BLaER1 treated with 17β-estradiol and CSF1 and Interleukin-3, amounts not matched to agents 10 nM and 100 nM (cell line): ENCODE results near the gene C11orf86.

Experiments
- H3K27ac ChIP-seq, 11 experiments: shearing (Covaris generic); formaldehyde crosslinking; 2 replicates each; pipeline ENCODE4 v1.8.1; 2022
- H3K27me3 ChIP-seq, 11 experiments: shearing (Covaris generic); formaldehyde crosslinking; 2 replicates each; pipeline ENCODE4 v1.8.1; 2022
- H3K36me3 ChIP-seq, 11 experiments: shearing (Covaris generic); formaldehyde crosslinking; 2 replicates each; pipeline ENCODE4 v1.8.1; 2022
- H3K4me1 ChIP-seq, 10 experiments: shearing (Covaris generic); formaldehyde crosslinking; 2 replicates each; pipeline ENCODE4 v1.8.1; 2022
- H3K4me2 ChIP-seq, 11 experiments: shearing (Covaris generic); formaldehyde crosslinking; 2 replicates each; pipeline ENCODE4 v1.8.1; 2022
- H3K4me3 ChIP-seq, 10 experiments: shearing (Covaris generic); formaldehyde crosslinking; 2 replicates each; pipeline ENCODE4 v1.8.1; 2022
- H3K9ac ChIP-seq, 11 experiments: shearing (Covaris generic); formaldehyde crosslinking; 2 replicates each; pipeline ENCODE4 v1.8.1; 2022
- H3K9me3 ChIP-seq, 11 experiments: shearing (Covaris generic); formaldehyde crosslinking; replicated peaks in 1 of 11; 2 replicates each; pipeline ENCODE4 v1.8.1; 2022
- H4K20me1 ChIP-seq, 11 experiments: shearing (Covaris generic); formaldehyde crosslinking; 2 replicates each; pipeline ENCODE4 v1.8.1; 2022
- Cebpa-rat ChIP-seq, 11 experiments: shearing (Covaris generic); IDR thresholded peaks; 2 replicates each; pipeline ENCODE4 v1.8.1; 2022

C11orf86 gene, protein sequence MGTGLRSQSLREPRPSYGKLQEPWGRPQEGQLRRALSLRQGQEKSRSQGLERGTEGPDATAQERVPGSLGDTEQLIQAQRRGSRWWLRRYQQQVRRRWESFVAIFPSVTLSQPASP

GRCh38 chr11:66974724-66975404 is at the start of gene C11orf86:
Gene C11orf86 (plus strand): TSS chr11:66975304. CDS start chr11:66975363, 59 bp downstream.
- peak within 1 kb of the TSS in 6 of 11 experiments; percentile 17 to 43 (median 29); a peak in 5 of 22 replicates for H3K27ac ChIP-seq
- H3K27me3 ChIP-seq = no peaks in the 10 kb centered on the region
- peaks cover 0 to 8% (median 0%) of the 10 kb centered on the region in 11 experiments; a peak in 3 of 22 replicates for H3K36me3 ChIP-seq
- peaks cover 7 to 61% (median 34%) of the 10 kb centered on the region in 10 experiments for H3K4me1 ChIP-seq
- H3K4me2 ChIP-seq = peak within 1 kb of the TSS in 6 of 11 experiments; percentile 3 to 40 (median 21); a peak in 6 of 22 replicates
- peak within 1 kb of the TSS in 2 of 11 experiments; percentile 20 to 28; a peak in 1 of 22 replicates for H3K9ac ChIP-seq
- peaks cover 19 to 28% (median 26%) of the 10 kb centered on the region in 11 experiments for H3K9me3 ChIP-seq
- TF ChIP-seq Cebpa-rat (IDR thresholded peaks at IDR 0.05) = no peak
- no peaks in the 10 kb centered on the region for H4K20me1 ChIP-seq
- H3K4me3 ChIP-seq = no peak within 1 kb of the TSS

DNA sequence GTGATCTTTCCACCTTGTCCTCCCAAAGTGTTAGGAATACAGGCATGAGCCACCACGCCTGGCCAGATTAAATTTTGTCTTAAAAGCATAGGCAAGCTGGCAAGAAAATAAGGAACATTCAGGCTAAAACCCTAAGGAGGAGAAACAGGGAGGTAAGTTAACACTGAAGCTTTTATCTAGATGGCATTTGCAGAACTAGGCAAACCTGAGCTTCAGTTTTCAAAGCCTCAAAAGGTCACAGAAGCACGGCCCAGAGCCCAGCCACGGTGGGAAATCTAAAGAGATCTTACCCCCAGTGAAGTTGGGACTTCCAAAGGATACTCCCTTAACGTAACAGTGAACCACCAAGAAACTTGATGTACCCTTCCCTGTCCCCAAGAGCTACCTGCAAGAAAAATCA is 45.4 kb upstream of the C11orf86 start:
- H3K4me2 ChIP-seq = peak overlapping the region in 2 of 11 experiments; percentile 27 to 59; a peak in 3 of 22 replicates

DNA sequence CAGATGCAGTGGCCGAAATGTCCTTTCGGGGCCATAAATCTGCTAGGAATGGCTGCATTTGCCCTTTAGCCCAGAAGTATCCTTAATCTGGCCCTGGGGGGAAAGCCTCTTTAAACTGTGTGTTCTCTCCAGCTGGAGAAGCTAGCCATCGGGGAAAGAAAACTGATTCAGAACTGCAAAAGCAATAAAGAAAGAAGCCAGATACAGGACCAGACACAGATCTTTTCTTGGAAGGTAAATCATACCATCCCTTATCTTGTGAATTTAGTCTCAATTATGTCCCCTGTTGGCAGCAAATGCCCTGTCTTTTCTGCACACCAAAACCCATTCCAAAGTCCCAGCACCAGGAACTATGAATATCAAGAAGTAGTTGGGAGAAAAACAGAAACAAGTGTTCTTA is 42.6 kb upstream of the C11orf86 start:
- no peaks in the 10 kb centered on the region for H4K20me1 ChIP-seq
- no peaks in the 10 kb centered on the region for H3K9me3 ChIP-seq
- 0 out of 22 replicates have a peak overlapping the region, but pooled peaks of 1 of the 11 experiments have one; percentile 0 for H3K27ac ChIP-seq
- no peaks in the 10 kb centered on the region for H3K27me3 ChIP-seq
- H3K4me2 ChIP-seq = peak overlapping the region in 8 of 11 experiments; percentile 36 to 68 (median 48); a peak in 14 of 22 replicates
- H3K9ac ChIP-seq = no peak overlapping the region
- H3K4me3 ChIP-seq = no peak overlapping the region
- H3K4me1 ChIP-seq = peaks cover 11 to 30% (median 14%) of the 10 kb centered on the region in 10 experiments
- TF ChIP-seq Cebpa-rat (IDR thresholded peaks at IDR 0.05) = no peak
- no peaks in the 10 kb centered on the region; a peak in 1 of 22 replicates for H3K36me3 ChIP-seq

More for the DNA sequence above, 45.4 kb upstream of the C11orf86 start:
- H4K20me1 ChIP-seq = no peaks in the 10 kb centered on the region; a peak in 1 of 22 replicates
- no peak for TF ChIP-seq Cebpa-rat (IDR thresholded peaks at IDR 0.05)
- no peaks in the 10 kb centered on the region for H3K27me3 ChIP-seq
- peaks cover 11 to 26% (median 14%) of the 10 kb centered on the region in 10 experiments for H3K4me1 ChIP-seq
- no peaks in the 10 kb centered on the region; a peak in 1 of 22 replicates for H3K36me3 ChIP-seq
- H3K27ac ChIP-seq = no peak overlapping the region
- H3K9me3 ChIP-seq = peaks cover 0 to 8% (median 5%) of the 10 kb centered on the region in 11 experiments; a peak in 12 of 22 replicates
- H3K9ac ChIP-seq = no peak overlapping the region
- H3K4me3 ChIP-seq = no peak overlapping the region

GRCh38 chr11:66933531-66933930 is 41.6 kb upstream of the C11orf86 start:
- no peak overlapping the region for H3K4me3 ChIP-seq
- no peaks in the 10 kb centered on the region for H3K9me3 ChIP-seq
- TF ChIP-seq Cebpa-rat (IDR thresholded peaks at IDR 0.05) = no peak
- H4K20me1 ChIP-seq = no peaks in the 10 kb centered on the region
- H3K27me3 ChIP-seq = no peaks in the 10 kb centered on the region
- H3K27ac ChIP-seq = no peak overlapping the region
- no peak overlapping the region for H3K9ac ChIP-seq
- H3K36me3 ChIP-seq = no peaks in the 10 kb centered on the region; a peak in 1 of 22 replicates
- no peak overlapping the region for H3K4me2 ChIP-seq
- H3K4me1 ChIP-seq = peaks cover 11 to 29% (median 14%) of the 10 kb centered on the region in 10 experiments

DNA sequence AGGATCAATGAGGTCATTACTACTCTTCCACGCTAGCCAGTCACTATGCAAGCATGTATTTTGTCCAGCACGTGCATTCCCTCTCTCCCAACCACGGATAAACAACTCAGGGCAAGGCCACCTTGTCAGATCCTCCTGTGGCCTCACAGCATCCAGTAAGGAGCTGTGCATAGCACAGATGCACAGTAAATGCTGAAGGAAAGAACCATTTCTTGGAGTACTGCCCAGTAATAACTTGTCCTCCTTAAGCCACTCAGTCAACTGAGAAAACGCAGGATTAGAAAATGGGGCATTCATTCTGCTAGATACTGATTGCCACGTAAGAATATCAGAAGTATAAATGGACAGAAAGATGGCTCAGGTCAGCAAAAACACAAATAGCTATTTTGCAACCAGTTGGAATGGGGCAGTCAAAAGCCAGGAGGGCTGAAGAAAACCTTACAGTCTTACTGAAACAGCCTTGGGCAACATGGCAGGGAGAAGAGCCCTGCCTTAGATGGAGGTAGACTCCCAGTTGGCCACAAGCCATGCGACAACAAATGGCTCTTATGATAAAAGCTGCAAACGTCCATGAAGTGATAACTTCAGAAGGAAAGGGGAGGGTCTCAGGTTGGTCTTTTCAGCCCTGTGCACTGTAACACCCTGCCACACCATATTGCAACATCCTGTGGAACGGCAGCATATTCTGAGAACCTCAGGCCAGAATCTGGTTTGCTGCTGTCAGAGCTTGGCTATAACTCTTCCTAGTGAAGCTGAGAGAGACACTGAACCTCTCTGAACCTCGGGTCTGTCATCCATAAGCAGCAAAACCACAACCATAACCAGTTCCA is 39.9 kb upstream of the C11orf86 start:
- no peak overlapping the region for H3K27ac ChIP-seq
- H3K4me2 ChIP-seq = no peak overlapping the region

GRCh38 chr11:66936311-66936711 is 38.8 kb upstream of the C11orf86 start:
- H3K27me3 ChIP-seq = no peaks in the 10 kb centered on the region
- no peak overlapping the region for H3K4me2 ChIP-seq
- H3K9me3 ChIP-seq = no peaks in the 10 kb centered on the region
- no peak overlapping the region for H3K27ac ChIP-seq
- H3K9ac ChIP-seq = no peak overlapping the region
- peaks cover 0 to 17% (median 0%) of the 10 kb centered on the region in 11 experiments; a peak in 2 of 22 replicates for H3K36me3 ChIP-seq
- H3K4me3 ChIP-seq = no peak overlapping the region
- TF ChIP-seq Cebpa-rat (IDR thresholded peaks at IDR 0.05) = no peak
- H4K20me1 ChIP-seq = no peaks in the 10 kb centered on the region
- peaks cover 11 to 18% (median 12%) of the 10 kb centered on the region in 10 experiments for H3K4me1 ChIP-seq

More for the DNA sequence above, 39.9 kb upstream of the C11orf86 start:
- Histone ChIP-seq H3K27me3 (no peaks in the 10 kb centered on the region), H3K9me3 (no peaks in the 10 kb centered on the region), H3K9ac (no peak overlapping the region), H3K36me3 (peaks cover 0 to 6% (median 0%) of the 10 kb centered on the region in 11 experiments; a peak in 1 of 22 replicates), H3K4me1 (peaks cover 11 to 18% (median 13%) of the 10 kb centered on the region in 10 experiments), H4K20me1 (no peaks in the 10 kb centered on the region), H3K4me3 (no peak overlapping the region)
- TF ChIP-seq Cebpa-rat (IDR thresholded peaks at IDR 0.05) = no peak

DNA sequence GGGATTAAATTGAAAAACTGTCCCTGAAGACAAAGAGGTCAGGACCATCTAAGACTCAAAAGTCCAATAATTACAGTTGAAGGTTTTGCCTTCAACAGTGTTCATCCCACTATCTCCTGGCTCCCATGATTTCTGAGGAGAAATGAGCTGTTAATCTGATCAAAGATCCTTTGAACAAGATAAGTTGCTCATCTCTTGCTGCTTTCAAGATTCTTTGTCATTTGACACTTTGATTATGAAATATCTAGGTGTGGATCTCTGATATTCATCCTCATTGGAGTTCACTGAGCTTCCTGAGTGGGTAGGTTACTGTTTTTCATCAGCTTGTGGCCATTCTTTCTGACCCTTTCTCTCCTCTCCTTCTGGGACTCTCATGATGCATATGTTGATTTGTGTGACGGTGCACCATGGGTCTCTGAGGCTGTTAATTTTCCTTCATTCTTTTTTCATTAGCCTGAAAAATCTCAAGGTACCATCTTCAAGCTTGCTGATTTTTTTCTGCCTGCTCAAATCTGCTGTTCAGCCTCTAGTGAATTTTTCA is 37.8 kb upstream of the C11orf86 start:
- H3K9me3 ChIP-seq = no peaks in the 10 kb centered on the region
- no peaks in the 10 kb centered on the region for H4K20me1 ChIP-seq
- H3K36me3 ChIP-seq = peaks cover 0 to 26% (median 0%) of the 10 kb centered on the region in 11 experiments; a peak in 3 of 22 replicates
- no peak overlapping the region for H3K27ac ChIP-seq
- H3K4me1 ChIP-seq = peaks cover 2 to 8% (median 2%) of the 10 kb centered on the region in 10 experiments; a peak in 18 of 20 replicates
- no peaks in the 10 kb centered on the region for H3K27me3 ChIP-seq
- no peak overlapping the region for H3K4me3 ChIP-seq
- no peak overlapping the region for H3K4me2 ChIP-seq
- no peak for TF ChIP-seq Cebpa-rat (IDR thresholded peaks at IDR 0.05)
- H3K9ac ChIP-seq = no peak overlapping the region

- Histone ChIP-seq H3K36me3 (peaks cover 0 to 37% (median 0%) of the 10 kb centered on the region in 11 experiments; a peak in 3 of 22 replicates), H3K4me2 (no peak overlapping the region), H3K9me3 (no peaks in the 10 kb centered on the region), H3K4me1 (0 out of 20 replicates have a peak, but pooled peaks cover 0 to 5% (median 0%) of the 10 kb centered on the region in 10 experiments), H3K27me3 (no peaks in the 10 kb centered on the region), H3K9ac (no peak overlapping the region), H3K4me3 (no peak overlapping the region), H4K20me1 (no peaks in the 10 kb centered on the region), H3K27ac (no peak overlapping the region)
- no peak for TF ChIP-seq Cebpa-rat (IDR thresholded peaks at IDR 0.05)
Observed at GRCh38 chr11:66938582-66939135, 36.4 kb upstream of the C11orf86 start.
